H1 (cell line): ENCODE measurements around the gene MRPS18C. TPM values are rescaled to one million over a fixed set of nuclear protein-coding genes. Genes with fewer than 3 reads are reported as not detected.
"Not testable (repeated sequence)": the region's sequence is repeated elsewhere in the genome, so short reads cannot be mapped to it uniquely, and the experiment has no call there.

Experiments used
- CTCF ChIA-PET: fragments of 300-600 bp; sonication (Branson Sonifier 250); formaldehyde crosslinking; loops from one replicate; lab custom pipeline; 2021; ENCODE audit not compliant: partially characterized antibody; lab: Charles Lee
- POLR2A ChIA-PET: fragments of 300-600 bp; sonication (Branson Sonifier 250); formaldehyde crosslinking; loops from one replicate; lab custom pipeline; 2021; ENCODE audit warnings: inconsistent platforms; ENCODE audit not compliant: partially characterized antibody; lab: Charles Lee
- DNase-seq, 2 experiments: peaks; one replicate each; pipeline versions ENCODE4 v3.0.0 to v3.0.0-alpha.2; 2010 to 2022; ENCODE audit warnings: low spot score in 2 of 2, low read depth in 1 of 2, mixed read lengths in 1 of 2
- FAIRE-seq: peaks from 2 replicates; lab custom pipeline; 2011; peaks lifted over from hg19 to GRCh38; lab: Jason Lieb, UNC
- H2AFZ ChIP-seq: 2 replicates; pipeline ENCODE4 v1.8.1; 2012; ENCODE audit warnings: low read length, inconsistent platforms
- H2AK5ac ChIP-seq: 2 replicates; pipeline ENCODE4 v1.6.1; 2013; ENCODE audit warnings: low read depth, low read length
- H2BK120ac ChIP-seq: replicated peaks from 2 replicates; pipeline ENCODE3; 2013; ENCODE audit warnings: low read depth, low read length, inconsistent platforms
- H2BK12ac ChIP-seq: 2 replicates; pipeline ENCODE4 v1.6.1; 2013; ENCODE audit warnings: low read depth, low read length
- H2BK15ac ChIP-seq: 2 replicates; pipeline ENCODE4 v1.6.1; 2013; ENCODE audit warnings: low read length
- H2BK20ac ChIP-seq: 2 replicates; pipeline ENCODE4 v1.6.1; 2013; ENCODE audit warnings: low read length
- H2BK5ac ChIP-seq: 2 replicates; pipeline ENCODE4 v1.6.1; 2013; ENCODE audit warnings: low read depth, low read length
- H3K14ac ChIP-seq: 2 replicates; pipeline ENCODE4 v1.6.1; 2013; ENCODE audit warnings: inconsistent platforms; ENCODE audit not compliant: insufficient read length
- H3K18ac ChIP-seq: 2 replicates; pipeline ENCODE4 v1.6.1; 2013; ENCODE audit warnings: low read length; ENCODE audit errors: extremely low read depth
- H3K23ac ChIP-seq: 2 replicates; pipeline ENCODE4 v1.6.1; 2013; ENCODE audit warnings: inconsistent platforms; ENCODE audit not compliant: insufficient read length
- H3K23me2 ChIP-seq: 2 replicates; pipeline ENCODE4 v1.6.1; 2013; ENCODE audit warnings: low read depth, low read length
- H3K27ac ChIP-seq: 2 replicates; pipeline ENCODE4 v1.6.1; 2011; ENCODE audit warnings: low read depth, low read length, inconsistent platforms
- H3K27me3 ChIP-seq, 4 experiments: replicated peaks in 1 of 4; 1 replicate in 1 of 4; 2 replicates in 3 of 4; pipeline versions ENCODE4 v1.6.1 to v1.8.1; 2011 to 2013; ENCODE audit warnings: low read length in 3 of 4, mild to moderate bottlenecking in 3 of 4, inconsistent platforms in 2 of 4, mixed read lengths in 2 of 4, moderate library complexity in 1 of 4; ENCODE audit not compliant: control insufficient read depth in 3 of 4, insufficient read depth in 3 of 4; ENCODE audit errors: extremely low read depth in 1 of 4
- H3K36me3 ChIP-seq, 4 experiments: 2 replicates each; pipeline versions ENCODE4 v1.6.1 to v1.8.1; 2011 to 2013; ENCODE audit warnings: mild to moderate bottlenecking in 4 of 4, low read length in 3 of 4, moderate library complexity in 2 of 4, control low read depth in 1 of 4, inconsistent platforms in 1 of 4; ENCODE audit not compliant: insufficient read depth in 4 of 4, control insufficient read depth in 2 of 4
- H3K4ac ChIP-seq: replicated peaks from 2 replicates; pipeline ENCODE3; 2013; ENCODE audit warnings: low read length, low read depth, mixed read lengths, inconsistent platforms; ENCODE audit not compliant: insufficient read length
- H3K4me1 ChIP-seq, 4 experiments: replicated peaks in 1 of 4; 1 replicate in 1 of 4; 2 replicates in 3 of 4; pipeline versions ENCODE4 v1.6.1 to v1.8.1; 2011 to 2013; ENCODE audit warnings: low read length in 3 of 4, inconsistent platforms in 2 of 4, mixed read lengths in 1 of 4; ENCODE audit not compliant: insufficient read depth in 4 of 4, control insufficient read depth in 3 of 4
- H3K4me2 ChIP-seq, 2 experiments: 2 replicates each; pipeline versions ENCODE4 v1.6.1 to v1.8.1; 2011 to 2013; ENCODE audit warnings: low read depth in 2 of 2, low read length in 2 of 2, control low read depth in 1 of 2, inconsistent platforms in 1 of 2, mild to moderate bottlenecking in 1 of 2; ENCODE audit not compliant: insufficient read depth in 1 of 2
- H3K4me3 ChIP-seq, 4 experiments: fragments of 200-600, 300-600 bp in 1 of 4; sonication (generic), shearing (Covaris generic), sonication (Bioruptor Twin) in 1 of 4; 2 replicates each; pipeline versions ENCODE4 v1.5.1 to v1.8.1; 2011 to 2016; ENCODE audit warnings: low read length in 4 of 4, low read depth in 3 of 4, control low read depth in 2 of 4, inconsistent platforms in 2 of 4, mild to moderate bottlenecking in 2 of 4, mixed read lengths in 1 of 4, moderate library complexity in 1 of 4; ENCODE audit not compliant: insufficient read depth in 2 of 4; ENCODE audit errors: extremely low read depth in 1 of 4
- H3K56ac ChIP-seq: replicated peaks from 2 replicates; pipeline ENCODE3; 2013; ENCODE audit warnings: low read depth, mild to moderate bottlenecking, mixed read lengths, low read length, inconsistent platforms; ENCODE audit not compliant: insufficient read length
- H3K79me1 ChIP-seq: 2 replicates; pipeline ENCODE4 v1.6.1; 2013; ENCODE audit warnings: low read depth, low read length, control low read depth
- H3K79me2 ChIP-seq, 2 experiments: 2 replicates each; pipeline versions ENCODE4 v1.6.1 to v1.8.1; 2012 to 2013; ENCODE audit warnings: low read length in 2 of 2, mild to moderate bottlenecking in 2 of 2, inconsistent platforms in 1 of 2; ENCODE audit not compliant: insufficient read depth in 2 of 2, control insufficient read depth in 1 of 2
- H3K9ac ChIP-seq, 4 experiments: replicated peaks in 1 of 4; 1 replicate in 1 of 4; 2 replicates in 3 of 4; pipeline versions ENCODE4 v1.6.1 to v1.8.1; 2011 to 2013; ENCODE audit warnings: low read depth in 3 of 4, low read length in 3 of 4, control low read depth in 2 of 4, mild to moderate bottlenecking in 2 of 4, moderate library complexity in 2 of 4, inconsistent platforms in 1 of 4; ENCODE audit errors: extremely low read depth in 1 of 4
- H3K9me3 ChIP-seq, 2 experiments: 2 replicates each; pipeline versions ENCODE4 v1.6.1 to v1.8.1; 2012 to 2013; ENCODE audit warnings: mild to moderate bottlenecking in 2 of 2, moderate library complexity in 2 of 2, control low read depth in 1 of 2, inconsistent platforms in 1 of 2, low read depth in 1 of 2, low read length in 1 of 2, mixed read lengths in 1 of 2; ENCODE audit not compliant: insufficient read depth in 2 of 2
- H4K20me1 ChIP-seq, 2 experiments: replicated peaks in 1 of 2; 2 replicates each; pipeline versions ENCODE3 to v1.8.1; 2011 to 2013; ENCODE audit warnings: inconsistent platforms in 2 of 2, low read length in 2 of 2, mild to moderate bottlenecking in 1 of 2; ENCODE audit not compliant: insufficient read depth in 2 of 2, control insufficient read depth in 1 of 2
- H4K5ac ChIP-seq: 2 replicates; pipeline ENCODE4 v1.6.1; 2013; ENCODE audit warnings: low read length, low read depth, mixed read lengths, inconsistent platforms; ENCODE audit not compliant: insufficient read length
- H4K8ac ChIP-seq: 2 replicates; pipeline ENCODE4 v1.8.0; 2013; ENCODE audit warnings: mild to moderate bottlenecking, moderate library complexity, low read length, inconsistent platforms; ENCODE audit not compliant: insufficient read depth; ENCODE audit errors: extremely low read depth
- H4K91ac ChIP-seq: replicated peaks from 2 replicates; pipeline ENCODE3; 2013; ENCODE audit warnings: low read length, mixed read lengths, inconsistent platforms; ENCODE audit not compliant: insufficient read length
- RAD21 ChIP-seq, 2 experiments: IDR thresholded peaks in 1 of 2; conservative IDR thresholded peaks in 1 of 2; 2 replicates each; pipeline ENCODE4 v1.6.1; 2011; ENCODE audit warnings: low read depth in 2 of 2, low read length in 2 of 2, improper control_type of control experiment in 1 of 2, inconsistent platforms in 1 of 2, mild to moderate bottlenecking in 1 of 2, moderate library complexity in 1 of 2
- YY1 ChIP-seq: IDR thresholded peaks from 2 replicates; pipeline ENCODE4 v1.6.1; 2011; ENCODE audit warnings: low read depth, mild to moderate bottlenecking, low read length
- WGBS, 2 experiments: shearing (Covaris generic) in 1 of 2; methylation state at CpG; one replicate each; pipeline versions ENCODE4 v1.1.6 to v1.1.7; 2013 to 2015; ENCODE audit warnings: low lambda C conversion rate in 2 of 2, mixed read lengths in 2 of 2, inconsistent platforms in 1 of 2, low coverage in 1 of 2, missing lambda C conversion rate in 1 of 2; ENCODE audit not compliant: insufficient replicate concordance in 2 of 2, insufficient coverage in 1 of 2, insufficient read length in 1 of 2; ENCODE audit errors: extremely low coverage in 1 of 2, missing lambda C conversion rate in 1 of 2; 5-methylcytosine and 5-hydroxymethylcytosine counted together
- polyA plus RNA-seq, 7 experiments: library from polyadenylated mRNA; depleted of rRNA in 3 of 7; stranded (reverse) in 5 of 7; unstranded in 2 of 7; fragments of >200 nt in 5 of 7; fragments of 200-250 nt in 2 of 7; gene quantifications; 1 replicate in 5 of 7; 2 replicates in 1 of 7; 4 replicates in 1 of 7; pipeline versions ENCODE4 v1.2.1 to v1.2.3, GENCODE V29; 2011 to 2013; ENCODE audit warnings: missing spikeins in 2 of 7, mixed read lengths in 2 of 7
- total RNA-seq: library from RNA; stranded (reverse); fragmentation: NEBNext Ultra II Directional; extraction: Animal tissue kit (Norgen Biotek cat#: 25700); gene quantifications from 2 replicates; pipeline ENCODE4 v1.2.1, GENCODE V29; 2021
- TF ChIP-seq, protein P1 (sequence below), 3 experiments: IDR thresholded peaks; 1 replicate in 2 of 3; 2 replicates in 1 of 3; pipeline versions ENCODE4 v1.5.1 to v1.6.1; 2011; ENCODE audit warnings: low read length in 3 of 3, mild to moderate bottlenecking in 3 of 3, inconsistent platforms in 2 of 3, low read depth in 1 of 3, moderate library complexity in 1 of 3; ENCODE audit not compliant: insufficient read depth in 1 of 3; ENCODE audit errors: control extremely low read depth in 1 of 3

The MRPS18C gene
- total and polyA plus RNA-seq, 2 of the 8 experiments (the other 6 are each of a cell fraction or from before 2014, with no cell fraction given), result 22.6 to 50.3 TPM

DNA sequence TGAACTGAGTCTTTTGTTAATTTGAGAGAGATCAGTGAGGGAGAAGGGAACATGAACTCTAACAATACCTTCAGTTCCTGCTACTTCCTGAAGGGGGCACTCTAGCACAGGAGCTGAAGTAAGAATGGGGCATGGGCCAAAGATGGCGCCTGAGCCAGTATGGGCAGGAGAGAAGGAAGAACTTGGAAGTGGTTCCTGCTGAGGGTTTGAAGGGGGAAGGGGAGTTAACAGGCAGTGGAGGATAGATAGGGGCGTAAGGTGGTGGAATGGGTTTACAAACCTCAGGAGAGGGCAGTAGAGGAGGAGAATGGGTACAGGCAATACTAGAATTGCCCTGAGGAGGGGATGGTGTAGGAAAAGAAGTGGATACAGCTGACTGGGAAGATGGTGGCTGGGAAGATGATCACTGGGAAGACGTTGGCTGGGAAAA is 53.3 kb downstream of the MRPS18C start:
- H4K20me1 ChIP-seq, H3K9ac ChIP-seq, H3K79me1 ChIP-seq, H3K56ac ChIP-seq, H2BK20ac ChIP-seq, H3K4ac ChIP-seq, H3K4me3 ChIP-seq, H3K36me3 ChIP-seq, H3K27me3 ChIP-seq, H3K23me2 ChIP-seq, H4K8ac ChIP-seq, H2BK120ac ChIP-seq, H3K4me1 ChIP-seq, POLR2A ChIA-PET, H2BK12ac ChIP-seq, H3K4me2 ChIP-seq, H2AK5ac ChIP-seq, H3K14ac ChIP-seq, H3K23ac ChIP-seq, H3K9me3 ChIP-seq, H3K27ac ChIP-seq, H2BK15ac ChIP-seq, H2BK5ac ChIP-seq, H3K79me2 ChIP-seq, H4K5ac ChIP-seq, H4K91ac ChIP-seq: not testable (repeated sequence)
- peak; percentile 15 to 82 for DNase-seq
- WGBS, 2 experiments, result 65% methylated on average over 3 of the region's 3 CpGs; no CpG with 5 or more reads in 1 of the 2 experiments
- CTCF ChIA-PET, result interaction anchor here (0.6 to 4.8 kb wide), 24 partner anchors 10 to 959 kb away, joined by 3 to 58 read pairs (median 5); no protein-coding TSS in a partner anchor
- TF ChIP-seq YY1 (peak; percentile 94), RAD21 (IDR thresholded peaks at IDR 0.05 in 1 of 2, conservative IDR thresholded peaks at IDR 0.05 in 1 of 2; ENCODE audit: low read depth in 2 of 2, low read length in 2 of 2) (peak; percentile 76 to 78)
- TF ChIP-seq, protein P1, sequence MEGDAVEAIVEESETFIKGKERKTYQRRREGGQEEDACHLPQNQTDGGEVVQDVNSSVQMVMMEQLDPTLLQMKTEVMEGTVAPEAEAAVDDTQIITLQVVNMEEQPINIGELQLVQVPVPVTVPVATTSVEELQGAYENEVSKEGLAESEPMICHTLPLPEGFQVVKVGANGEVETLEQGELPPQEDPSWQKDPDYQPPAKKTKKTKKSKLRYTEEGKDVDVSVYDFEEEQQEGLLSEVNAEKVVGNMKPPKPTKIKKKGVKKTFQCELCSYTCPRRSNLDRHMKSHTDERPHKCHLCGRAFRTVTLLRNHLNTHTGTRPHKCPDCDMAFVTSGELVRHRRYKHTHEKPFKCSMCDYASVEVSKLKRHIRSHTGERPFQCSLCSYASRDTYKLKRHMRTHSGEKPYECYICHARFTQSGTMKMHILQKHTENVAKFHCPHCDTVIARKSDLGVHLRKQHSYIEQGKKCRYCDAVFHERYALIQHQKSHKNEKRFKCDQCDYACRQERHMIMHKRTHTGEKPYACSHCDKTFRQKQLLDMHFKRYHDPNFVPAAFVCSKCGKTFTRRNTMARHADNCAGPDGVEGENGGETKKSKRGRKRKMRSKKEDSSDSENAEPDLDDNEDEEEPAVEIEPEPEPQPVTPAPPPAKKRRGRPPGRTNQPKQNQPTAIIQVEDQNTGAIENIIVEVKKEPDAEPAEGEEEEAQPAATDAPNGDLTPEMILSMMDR (IDR thresholded peaks at IDR 0.05; ENCODE audit: control extremely low read depth in 1 of 3, insufficient read depth in 1 of 3, low read depth in 1 of 3, low read length in 3 of 3), result peak; percentile 13 to 66 (median 57)
- H2AFZ ChIP-seq, result peak overlapping the region; percentile 100
- peak overlapping the region; percentile 51; the same call in 1 of the 2 replicates for H3K18ac ChIP-seq
- peak; percentile 58 for FAIRE-seq
